GM18520 (cell line): ENCODE measurements around the gene COL20A1.
"Not testable (repeated sequence)": the region's sequence is repeated elsewhere in the genome, so short reads cannot be mapped to it uniquely, and the experiment has no call there.

Source experiments
- ATAC-seq: cut with Tn5 transposase; IDR thresholded peaks from one replicate; pipeline ENCODE4 v1.9.1; 2021; ENCODE audit not compliant: unreplicated experiment

COL20A1 gene

DNA sequence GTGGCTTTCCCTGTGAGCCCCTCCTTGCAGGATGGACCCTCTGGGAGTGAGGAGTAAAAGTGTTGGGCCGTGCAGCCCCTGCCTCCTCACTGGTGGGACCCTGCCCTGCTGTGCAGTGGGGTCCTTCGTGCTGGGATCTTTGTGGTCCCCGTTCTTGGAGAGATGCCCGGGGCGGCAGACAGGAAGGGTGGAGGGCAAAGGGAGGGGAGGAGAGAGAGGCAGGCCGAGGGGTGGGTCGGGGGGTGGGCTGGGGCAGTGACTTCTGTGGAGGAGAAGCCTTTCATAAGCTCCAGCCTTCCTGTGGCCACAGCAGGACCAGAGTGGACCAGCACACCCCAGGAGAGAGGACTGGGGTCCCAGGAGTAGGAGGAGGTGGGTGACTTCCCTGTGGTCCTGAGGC lies at the start of gene COL20A1:
COL20A1 (plus strand) TSS at position 283 of the 400 bp plus-strand sequence. CDS start 1,922 bp downstream, outside the sequence.
- ATAC-seq: no peak

DNA sequence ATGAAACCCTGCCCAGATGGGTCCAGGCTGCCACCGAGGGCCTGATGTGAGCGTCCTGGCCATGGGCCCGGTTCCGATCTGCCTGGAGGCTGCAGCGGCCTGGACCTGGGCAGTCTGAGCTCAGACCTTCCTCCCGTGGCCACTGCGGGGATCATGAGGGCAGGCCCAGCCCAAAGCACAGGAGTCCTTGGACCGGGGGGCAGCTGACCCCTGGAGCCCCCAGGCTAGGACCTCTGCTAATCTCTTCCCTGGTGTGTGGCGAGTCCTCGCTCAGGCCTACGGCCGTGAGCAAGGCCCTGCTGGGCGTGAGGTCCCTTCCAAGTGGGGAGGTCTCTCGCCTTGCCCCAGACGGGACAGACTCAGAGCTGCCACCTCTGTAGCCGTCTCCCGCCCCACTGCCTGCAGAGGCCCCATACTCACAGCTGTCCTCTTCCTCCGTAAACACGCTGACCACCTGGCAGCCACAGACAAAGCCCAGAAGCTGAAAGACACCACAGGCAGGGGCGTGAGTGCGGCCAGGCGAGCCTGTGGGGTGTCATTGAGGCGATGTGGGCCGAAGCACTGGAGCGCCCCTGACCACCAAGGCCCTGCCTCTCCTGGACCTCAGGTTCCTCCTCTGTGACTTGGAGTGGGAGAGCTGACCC lies 49.3 kb upstream of the COL20A1 start:
- no peak for ATAC-seq

- no peak for ATAC-seq
Observed at GRCh38 chr20:63244468-63244867, 48.5 kb upstream of the COL20A1 start.

GRCh38 chr20:63246490-63247288 lies 46.3 kb upstream of the COL20A1 start:
- no peak for ATAC-seq

DNA sequence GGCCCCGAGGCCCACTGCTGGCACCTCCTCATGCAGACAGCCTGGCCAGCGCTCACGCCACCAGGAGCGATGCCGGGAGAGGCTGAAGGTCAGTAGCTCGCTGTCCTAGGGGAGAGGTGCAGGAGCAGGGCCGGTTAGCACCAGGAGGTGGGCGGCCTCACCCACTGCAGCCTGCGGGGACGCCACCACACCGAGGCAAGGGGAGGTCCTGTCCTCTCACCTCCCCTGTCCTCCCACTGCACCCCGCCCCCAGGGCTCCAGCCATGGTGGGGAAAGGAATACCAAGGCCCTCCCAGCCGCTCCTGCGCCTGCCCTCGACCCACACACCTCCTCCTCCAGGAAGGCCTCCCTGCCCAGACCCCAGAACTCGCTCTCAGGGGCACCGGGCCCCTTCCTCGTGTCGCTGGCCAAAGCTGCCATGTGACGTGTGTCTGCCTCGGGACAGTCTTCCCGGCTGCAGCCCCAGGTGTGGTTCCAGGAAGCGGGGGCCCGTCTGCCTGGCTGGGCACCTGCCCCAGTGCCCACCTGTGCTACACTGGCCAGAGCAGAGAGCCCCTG lies 45.2 kb upstream of the COL20A1 start:
- no peak for ATAC-seq

- ATAC-seq: no peak
Observed at GRCh38 chr20:63248835-63249591, 44.0 kb upstream of the COL20A1 start.

- no peak for ATAC-seq
Observed at GRCh38 chr20:63249891-63250290, 43.1 kb upstream of the COL20A1 start.

GRCh38 chr20:63251350-63251749 lies 41.6 kb upstream of the COL20A1 start:
- not testable (repeated sequence) for ATAC-seq

- no peak for ATAC-seq
Observed at GRCh38 chr20:63252284-63252711, 40.7 kb upstream of the COL20A1 start.

GRCh38 chr20:63253065-63253437 lies 39.9 kb upstream of the COL20A1 start:
- no peak for ATAC-seq

DNA sequence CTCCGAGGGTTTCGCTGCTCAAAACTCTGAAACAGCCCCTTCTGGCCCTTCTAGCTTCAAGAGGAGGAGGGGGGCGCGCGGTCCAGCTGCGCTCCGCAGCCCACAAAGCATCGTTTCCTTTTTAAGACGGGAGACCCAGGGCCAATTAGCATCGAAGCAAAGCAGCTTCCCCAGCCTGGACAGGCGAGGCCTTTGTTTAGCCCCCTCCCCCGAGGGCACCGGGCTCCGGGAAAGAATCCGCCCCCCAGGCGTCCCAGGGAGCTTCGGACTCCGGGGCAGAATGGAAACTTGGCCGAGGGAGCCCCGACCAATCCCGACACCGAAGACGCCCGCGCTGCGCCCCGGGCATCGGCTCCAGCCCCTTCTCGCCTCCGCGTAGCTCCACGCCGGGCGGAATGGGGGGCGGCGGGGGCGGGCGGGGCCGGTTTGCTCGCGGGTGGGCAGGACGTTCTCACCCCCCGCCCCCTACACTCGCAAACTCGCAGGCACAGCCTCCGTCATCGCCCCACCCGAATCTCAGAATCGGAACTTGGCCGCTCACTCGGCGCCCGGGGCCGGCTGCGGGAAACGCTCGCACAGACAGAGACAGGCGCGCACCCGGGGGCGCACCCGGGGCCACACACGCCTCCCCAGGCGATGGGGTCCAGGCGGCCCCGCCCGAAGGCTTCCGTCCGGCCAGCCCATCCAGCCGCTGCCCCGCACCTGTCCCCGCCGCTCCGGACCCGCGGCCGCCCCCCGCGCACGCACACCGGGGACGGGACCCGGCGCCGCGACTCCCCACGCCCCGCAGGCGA lies 39.4 kb upstream of the COL20A1 start:
- ATAC-seq: no peak

- no peak for ATAC-seq
Observed at GRCh38 chr20:63254232-63254605, 38.8 kb upstream of the COL20A1 start, which contains the start of gene NKAIN4. Gene NKAIN4, minus strand, starts transcription at chr20:63254463. Its CDS starts 13 bp downstream, at chr20:63254450.

GRCh38 chr20:63254606-63255384 lies 38.2 kb upstream of the COL20A1 start:
- no peak for ATAC-seq

DNA sequence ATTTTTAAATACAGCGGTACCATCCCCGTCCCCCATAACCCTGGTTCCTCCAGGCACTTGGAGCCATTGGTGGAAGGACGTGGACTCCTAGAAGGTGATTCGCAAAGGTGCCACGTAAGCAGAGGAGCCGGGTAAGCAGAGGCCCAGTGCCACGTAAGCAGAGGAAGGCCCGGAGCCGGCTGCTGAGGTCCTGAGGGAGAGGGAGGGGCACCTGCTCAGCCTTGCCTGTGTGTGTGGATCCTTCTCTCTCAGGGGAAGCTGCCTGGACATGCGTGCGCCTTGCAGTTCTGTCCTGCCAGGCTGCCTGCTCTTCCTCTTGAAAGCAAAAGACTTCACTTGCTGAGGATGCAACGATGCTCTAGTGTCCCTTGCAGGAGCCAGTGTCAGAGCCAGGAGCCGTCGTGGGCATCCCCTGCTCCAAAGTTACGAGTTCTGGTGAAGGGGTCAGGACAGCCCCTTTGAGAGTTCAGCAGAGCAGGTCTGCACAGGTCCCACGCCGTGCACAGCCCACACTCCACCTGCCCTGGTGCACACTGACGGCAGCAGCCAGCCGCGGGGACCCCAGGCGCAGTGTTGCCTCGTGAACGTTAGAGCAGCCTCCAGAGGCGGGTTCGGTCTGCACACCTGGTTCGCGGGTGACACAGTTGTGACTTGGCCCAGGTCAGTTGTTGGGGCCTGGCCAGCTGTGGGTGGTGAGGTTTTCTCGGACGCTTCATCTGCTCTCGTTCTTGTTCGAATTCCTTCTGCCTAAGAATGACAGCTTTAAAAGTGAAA lies 36.9 kb upstream of the COL20A1 start:
- no peak for ATAC-seq

- ATAC-seq: no peak
Observed at GRCh38 chr20:63256954-63257353, 36.0 kb upstream of the COL20A1 start.

DNA sequence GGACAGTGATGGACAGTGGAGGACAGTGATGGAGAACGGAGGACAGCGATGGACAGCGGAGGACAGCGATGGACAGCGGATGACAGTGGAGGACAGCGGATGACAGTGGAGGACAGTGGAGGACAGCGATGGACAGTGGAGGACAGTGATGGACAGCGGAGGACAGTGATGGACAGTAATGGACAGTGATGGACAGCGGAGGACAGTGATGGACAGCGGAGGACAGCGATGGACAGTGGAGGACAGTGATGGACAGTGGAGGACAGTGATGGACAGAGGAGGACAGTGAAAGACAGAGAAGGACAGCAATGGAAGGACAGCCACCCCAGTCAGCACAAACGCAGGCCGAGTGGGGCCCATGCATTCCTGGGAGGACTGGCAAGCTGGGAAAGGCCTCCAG lies 35.4 kb upstream of the COL20A1 start:
- ATAC-seq: no peak

DNA sequence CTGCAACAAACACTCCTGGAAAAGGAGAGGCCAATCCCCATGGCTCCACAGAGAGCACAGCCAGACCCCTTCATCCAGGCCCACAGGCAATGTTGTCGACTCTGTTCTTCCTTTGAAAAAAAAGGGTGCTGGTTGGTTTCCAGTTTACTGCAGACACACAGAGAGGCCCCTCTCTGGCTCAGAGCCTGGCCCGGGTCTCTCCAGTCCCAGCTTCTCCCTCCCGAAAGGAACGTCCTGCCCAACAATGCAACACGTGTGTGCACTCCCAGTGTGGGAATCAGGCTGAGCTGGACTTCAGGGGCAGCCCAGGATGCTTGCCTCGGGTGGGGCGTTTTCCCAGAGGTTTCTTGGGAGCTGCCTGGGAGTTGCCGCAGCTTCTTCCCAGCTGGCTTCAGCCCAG lies 34.2 kb upstream of the COL20A1 start:
- ATAC-seq: no peak

DNA sequence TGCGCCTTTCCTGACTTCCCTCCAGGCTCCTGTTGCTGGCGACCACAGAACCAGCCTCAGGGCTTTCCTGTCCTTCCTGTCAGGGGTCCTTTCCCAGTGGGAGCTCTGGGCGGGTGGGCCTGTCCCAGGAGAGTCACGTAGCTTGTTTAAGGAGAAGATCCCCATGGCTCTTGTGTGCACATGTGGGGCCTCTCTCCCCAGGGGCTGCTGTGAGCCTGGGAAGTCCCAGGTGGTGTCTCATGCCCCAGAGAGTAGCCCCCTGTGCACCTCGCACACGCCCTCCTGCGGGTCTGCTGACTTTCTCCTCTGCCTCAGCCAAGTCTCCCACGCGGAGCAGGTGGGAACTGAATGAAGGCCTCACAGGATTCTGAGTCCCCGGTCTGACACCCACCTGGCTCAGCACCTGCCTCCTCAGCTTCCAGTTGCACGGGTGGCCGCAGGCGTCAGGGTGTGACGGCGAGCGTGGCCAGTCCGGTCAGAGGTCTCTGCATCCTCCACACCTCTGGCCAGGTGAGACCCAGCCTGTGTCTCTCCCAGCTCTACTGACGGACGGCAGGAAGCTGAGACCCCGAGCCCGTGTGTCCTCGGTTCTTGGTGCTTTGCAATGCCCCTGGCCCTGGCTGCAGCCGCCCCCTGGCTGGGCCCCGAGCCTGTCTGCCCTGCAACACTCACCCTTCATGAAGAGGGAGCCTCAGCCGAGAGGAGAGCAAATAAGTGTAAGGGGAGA lies 33.1 kb upstream of the COL20A1 start:
- ATAC-seq: no peak
